Activated CD4-positive, alpha-beta memory T cell treated with anti-CD3 and anti-CD28 coated beads, Interleukin-2, amount 10 ng/mL, durations not matched to agents 7 days and 5 days (primary cell): ENCODE measurements around the gene ANO5. TPM values are rescaled to one million over a fixed set of nuclear protein-coding genes. Genes with fewer than 3 reads are reported as not detected.
A peak's percentile ranks its signal among the peaks of the same experiment; 100 is the strongest.
"Not testable (repeated sequence)": the region's sequence is repeated elsewhere in the genome, so short reads cannot be mapped to it uniquely, and the experiment has no call there.

Experiments
- CTCF ChIA-PET: fragments of 350-600 bp; sonication (Branson Sonifier 250); formaldehyde crosslinking; loops from one replicate; lab custom pipeline; 2021; ENCODE audit warnings: antibody characterized with exemption, inconsistent platforms; lab: Charles Lee
- POLR2A ChIA-PET: fragments of 350-600 bp; sonication (Branson Sonifier 250); formaldehyde crosslinking; loops from one replicate; lab custom pipeline; 2021; ENCODE audit warnings: antibody characterized with exemption; lab: Charles Lee
- DNase-seq: peaks from one replicate; pipeline ENCODE4 v3.0.0-alpha.2; 2020
- H3K27ac Mint-ChIP-seq: one replicate; pipeline ENCODE4 v1.8.0; 2021; ENCODE audit warnings: mild to moderate bottlenecking, mixed read lengths
- H3K27me3 Mint-ChIP-seq: one replicate; pipeline ENCODE4 v1.8.0; 2021; ENCODE audit warnings: mixed read lengths
- H3K36me3 Mint-ChIP-seq: one replicate; pipeline ENCODE4 v1.8.0; 2021; ENCODE audit warnings: low read depth, mixed read lengths
- H3K4me1 Mint-ChIP-seq: one replicate; pipeline ENCODE4 v1.8.0; 2021; ENCODE audit warnings: mixed read lengths
- H3K4me3 Mint-ChIP-seq: one replicate; pipeline ENCODE4 v1.8.0; 2021; ENCODE audit warnings: mild to moderate bottlenecking, mixed read lengths
- H3K9me3 Mint-ChIP-seq: one replicate; pipeline ENCODE4 v1.8.0; 2021; ENCODE audit warnings: mixed read lengths
- total RNA-seq, 2 experiments: library from RNA; stranded (reverse); gene quantifications; one replicate each; pipeline ENCODE4 v1.2.3, GENCODE V29; 2021

The ANO5 gene
- total RNA-seq, 2 experiments from 2014 or later = not detected

DNA sequence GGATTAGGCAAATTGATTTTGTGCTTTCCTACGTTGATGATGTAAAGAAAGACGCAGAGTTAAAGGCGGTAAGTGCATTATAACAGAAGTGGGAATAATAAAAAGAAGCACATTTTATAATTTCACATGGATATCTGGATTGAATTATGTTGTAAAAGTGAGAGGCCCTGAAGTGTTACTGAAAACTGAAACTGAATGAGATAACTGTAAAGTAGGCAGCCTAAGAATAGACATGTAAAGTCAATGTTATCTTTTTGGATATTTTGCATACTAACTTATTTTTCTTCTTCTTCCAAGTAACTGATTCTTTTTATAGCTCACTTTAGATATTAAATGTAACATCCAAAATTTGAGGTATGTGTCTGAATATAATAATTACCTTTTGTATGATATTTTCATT, 28.3 kb downstream of the ANO5 start:
- POLR2A ChIA-PET = no interaction called here
- CTCF ChIA-PET = no interaction called here
- H3K36me3 Mint-ChIP-seq = no peaks in the 10 kb centered on the region

DNA sequence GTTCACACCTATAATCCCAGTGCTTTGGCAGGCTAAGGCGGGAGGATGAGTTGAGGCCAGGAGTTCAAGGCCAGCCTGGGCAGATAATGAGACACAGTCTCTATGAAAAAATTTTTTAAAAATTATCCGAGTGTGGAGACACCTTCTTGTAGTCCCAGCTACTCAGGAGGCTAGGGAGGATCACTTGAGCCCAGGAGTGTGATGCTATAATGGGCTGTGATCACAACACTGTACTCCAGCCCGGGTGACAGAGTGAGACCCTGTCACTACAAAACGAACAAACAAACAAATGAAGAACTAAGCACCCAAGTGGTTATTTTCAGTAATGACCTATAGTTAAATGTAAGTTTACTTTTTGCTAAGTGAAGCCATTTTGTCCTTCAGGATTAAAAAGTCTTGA, 32.3 kb downstream of the ANO5 start:
- Mint-ChIP-seq H3K36me3 (no peaks in the 10 kb centered on the region), H3K27ac (no peak overlapping the region), H3K9me3 (no peaks in the 10 kb centered on the region), H3K4me1 (no peaks in the 10 kb centered on the region), H3K4me3 (no peak overlapping the region), H3K27me3 (no peaks in the 10 kb centered on the region)
- ChIA-PET CTCF (no interaction called here), POLR2A (no interaction called here)
- DNase-seq = no peak

More for the DNA sequence above, 28.3 kb downstream of the ANO5 start:
- no peak for DNase-seq
- H3K4me1 Mint-ChIP-seq = no peaks in the 10 kb centered on the region
- no peak overlapping the region for H3K4me3 Mint-ChIP-seq
- H3K27me3 Mint-ChIP-seq = no peaks in the 10 kb centered on the region
- no peak overlapping the region for H3K27ac Mint-ChIP-seq
- H3K9me3 Mint-ChIP-seq = no peaks in the 10 kb centered on the region

DNA sequence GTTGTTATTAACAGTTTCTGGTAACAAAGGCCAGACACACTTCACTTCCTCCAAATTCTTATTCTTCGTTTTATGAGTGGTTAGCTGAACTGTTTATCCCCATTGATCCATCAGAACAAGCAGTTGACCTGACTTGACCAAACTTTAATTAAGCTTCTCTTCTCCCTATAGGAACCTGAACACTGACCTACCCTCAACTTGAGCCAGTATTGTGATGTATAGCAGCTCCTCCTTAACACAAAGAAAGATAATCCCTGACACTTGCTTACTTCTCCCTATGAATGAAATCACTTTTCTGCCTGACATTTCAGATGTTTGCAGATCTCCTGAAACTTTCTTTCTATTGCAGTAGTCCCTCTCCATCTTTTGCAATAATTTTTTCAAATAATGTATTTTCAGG, 41.9 kb downstream of the ANO5 start:
- H3K27ac Mint-ChIP-seq = no peak overlapping the region
- no peaks in the 10 kb centered on the region for H3K27me3 Mint-ChIP-seq
- CTCF ChIA-PET = no interaction called here
- no peak for DNase-seq
- no peaks in the 10 kb centered on the region for H3K9me3 Mint-ChIP-seq
- H3K36me3 Mint-ChIP-seq = no peaks in the 10 kb centered on the region
- no peak overlapping the region for H3K4me3 Mint-ChIP-seq
- no peaks in the 10 kb centered on the region for H3K4me1 Mint-ChIP-seq
- POLR2A ChIA-PET = no interaction called here

DNA sequence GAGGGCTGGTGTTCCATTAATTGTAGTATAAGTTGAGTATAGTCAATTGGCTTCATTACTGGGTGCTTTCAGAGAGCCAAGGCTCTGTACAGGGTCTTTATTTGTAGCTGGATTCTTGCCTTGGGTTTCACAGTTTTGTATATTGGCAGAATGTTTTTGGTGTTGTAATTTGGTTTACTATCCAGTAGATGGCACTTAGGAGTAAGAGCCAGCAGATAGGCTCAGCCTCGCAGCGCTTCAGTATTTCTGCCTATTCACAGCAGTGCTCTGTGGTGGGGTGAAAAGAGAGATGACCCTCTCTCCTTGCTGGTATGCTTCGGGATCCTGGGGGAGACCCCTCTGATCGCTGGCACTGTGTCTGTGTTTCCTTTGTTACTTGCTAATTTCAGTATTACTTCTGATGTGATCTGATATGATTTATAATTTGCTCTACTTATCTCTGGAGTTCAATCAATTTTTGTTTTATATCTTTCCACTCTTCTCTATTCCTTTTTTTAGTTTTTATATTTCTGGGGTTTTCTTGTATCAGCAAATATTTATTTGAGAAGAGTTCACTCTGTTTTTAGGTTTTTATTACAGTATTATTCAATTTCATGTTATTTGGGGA, 52.2 kb downstream of the ANO5 start:
- Mint-ChIP-seq H3K36me3 (no peaks in the 10 kb centered on the region), H3K4me1 (no peaks in the 10 kb centered on the region), H3K4me3 (no peak overlapping the region), H3K9me3 (no peaks in the 10 kb centered on the region), H3K27ac (no peak overlapping the region), H3K27me3 (no peaks in the 10 kb centered on the region)
- POLR2A ChIA-PET = no interaction called here
- DNase-seq = peak; percentile 16
- CTCF ChIA-PET = interaction anchor here (0.5 to 1.6 kb wide), 5 partner anchors 26 to 590 kb away, joined by 4 to 8 read pairs (median 4); no protein-coding TSS in a partner anchor

DNA sequence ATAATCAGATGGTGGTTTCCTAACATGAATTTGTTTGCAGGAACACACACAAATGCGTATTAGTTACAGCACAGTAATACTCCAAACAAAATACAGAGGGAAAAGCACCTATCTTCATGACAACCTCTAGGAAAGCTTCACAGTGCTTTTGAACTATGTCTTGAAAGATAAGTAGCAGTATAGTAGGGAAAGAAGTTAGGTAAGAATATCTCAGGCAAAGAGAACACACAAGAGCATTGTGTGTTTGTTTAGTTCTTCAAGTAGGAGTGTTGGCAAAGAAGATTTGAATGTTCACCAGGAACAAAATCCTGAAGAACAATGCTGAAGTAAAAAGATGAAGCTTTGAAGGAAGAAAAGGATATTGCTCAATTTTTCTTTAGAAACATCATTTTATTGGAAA, 54.1 kb downstream of the ANO5 start:
- no peak overlapping the region for H3K27ac Mint-ChIP-seq
- no peak overlapping the region for H3K4me3 Mint-ChIP-seq
- no peaks in the 10 kb centered on the region for H3K27me3 Mint-ChIP-seq
- CTCF ChIA-PET = no interaction called here
- POLR2A ChIA-PET = no interaction called here
- H3K4me1 Mint-ChIP-seq = no peaks in the 10 kb centered on the region
- no peaks in the 10 kb centered on the region for H3K36me3 Mint-ChIP-seq
- DNase-seq = no peak
- no peaks in the 10 kb centered on the region for H3K9me3 Mint-ChIP-seq

DNA sequence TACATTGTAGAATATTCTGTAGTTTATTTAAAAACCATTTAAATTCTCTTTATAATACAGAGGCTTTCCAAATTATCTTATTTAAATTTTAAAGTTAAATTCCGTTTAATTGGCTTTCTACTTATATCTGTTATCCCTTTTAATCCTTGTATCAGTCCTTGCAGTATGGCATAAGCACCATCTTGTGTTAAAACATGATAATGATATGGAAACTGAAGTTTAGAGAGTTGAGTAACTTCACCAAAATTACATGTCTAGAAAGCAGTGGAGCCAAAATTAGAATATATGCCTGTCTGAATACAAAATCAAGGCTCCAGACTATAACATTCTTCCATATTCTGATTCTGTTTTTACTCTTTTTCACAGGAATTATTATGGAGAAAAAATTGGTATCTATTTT, 57.0 kb downstream of the ANO5 start:
- no peak overlapping the region for H3K27ac Mint-ChIP-seq
- H3K9me3 Mint-ChIP-seq = no peaks in the 10 kb centered on the region
- H3K4me3 Mint-ChIP-seq = no peak overlapping the region
- ChIA-PET CTCF (no interaction called here), POLR2A (no interaction called here)
- no peaks in the 10 kb centered on the region for H3K36me3 Mint-ChIP-seq
- no peaks in the 10 kb centered on the region for H3K4me1 Mint-ChIP-seq
- DNase-seq = no peak
- H3K27me3 Mint-ChIP-seq = no peaks in the 10 kb centered on the region

DNA sequence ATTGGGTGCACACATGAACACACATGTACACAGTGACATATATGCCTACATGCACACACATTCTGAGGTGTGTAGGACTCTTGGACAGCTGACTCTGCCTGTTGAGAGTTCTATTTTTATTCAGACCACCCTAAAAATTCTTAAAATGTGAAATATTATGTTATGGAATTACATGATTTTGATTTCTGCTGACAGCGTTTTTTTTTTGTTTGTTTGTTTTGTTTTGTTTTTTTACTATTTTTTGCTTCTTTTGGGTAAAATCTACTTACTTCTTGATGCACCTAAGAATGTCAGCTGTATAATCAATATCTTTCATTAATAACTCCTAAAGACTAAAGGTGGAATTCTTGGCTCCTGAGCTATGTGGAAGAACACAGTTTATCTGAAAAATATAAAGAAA, 64.0 kb downstream of the ANO5 start:
- ChIA-PET POLR2A (no interaction called here), CTCF (no interaction called here)
- no peak overlapping the region for H3K4me3 Mint-ChIP-seq
- no peaks in the 10 kb centered on the region for H3K36me3 Mint-ChIP-seq
- H3K4me1 Mint-ChIP-seq = no peaks in the 10 kb centered on the region
- H3K27me3 Mint-ChIP-seq = no peaks in the 10 kb centered on the region
- no peaks in the 10 kb centered on the region for H3K9me3 Mint-ChIP-seq
- DNase-seq = no peak
- no peak overlapping the region for H3K27ac Mint-ChIP-seq

DNA sequence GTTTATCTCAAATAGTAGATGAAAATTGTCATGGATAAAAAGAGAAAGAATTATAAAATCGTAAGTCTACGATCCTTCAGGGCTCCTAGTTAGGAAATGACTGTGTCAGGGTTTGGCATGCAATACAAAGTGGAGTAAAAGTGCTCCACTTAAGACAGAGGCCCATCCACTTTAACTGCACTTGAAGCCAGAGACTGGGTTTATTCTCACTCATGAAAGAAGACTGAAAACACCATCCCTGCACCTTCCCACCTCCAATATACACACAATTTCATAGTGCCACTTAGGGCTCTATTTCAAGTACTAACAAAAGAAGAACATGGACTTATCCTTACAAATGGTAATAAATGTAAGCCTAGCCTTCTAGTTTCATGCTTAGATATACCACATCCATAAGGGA, 70.7 kb downstream of the ANO5 start:
- no peak for DNase-seq
- CTCF ChIA-PET = no interaction called here

DNA sequence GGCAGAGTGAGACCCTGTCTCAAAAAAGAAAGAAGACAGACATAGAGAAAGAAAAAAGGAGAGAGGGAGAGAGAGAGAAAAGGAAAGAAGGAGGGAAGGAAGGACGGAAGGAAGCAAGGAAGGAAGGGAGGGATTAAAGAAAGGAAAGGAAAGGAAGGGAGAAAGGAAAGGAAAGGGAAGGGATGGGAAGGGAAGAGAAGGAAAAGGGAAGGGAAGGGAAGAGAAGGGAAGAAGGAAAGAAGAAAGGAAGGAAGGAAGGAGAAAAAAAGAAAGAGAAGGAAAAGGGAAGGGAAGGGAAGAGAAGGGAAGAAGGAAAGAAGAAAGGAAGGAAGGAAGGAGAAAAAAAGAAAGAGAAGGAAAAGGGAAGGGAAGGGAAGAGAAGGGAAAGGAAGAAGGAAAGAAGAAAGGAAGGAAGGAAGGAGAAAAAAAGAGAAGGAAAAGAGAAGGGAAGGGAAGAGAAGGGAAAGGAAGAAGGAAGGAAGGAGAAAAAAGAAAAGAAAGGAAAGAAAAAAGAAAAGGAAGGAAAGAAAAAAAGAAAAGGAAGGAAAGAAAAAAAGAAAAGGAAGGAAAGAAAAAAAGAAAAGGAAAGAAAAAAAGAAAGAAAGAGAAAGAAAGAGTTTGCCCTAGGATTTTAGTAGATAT, 76.2 kb downstream of the ANO5 start:
- H3K4me3 Mint-ChIP-seq, H3K27me3 Mint-ChIP-seq, H3K27ac Mint-ChIP-seq, H3K4me1 Mint-ChIP-seq, DNase-seq, H3K9me3 Mint-ChIP-seq, CTCF ChIA-PET, POLR2A ChIA-PET, H3K36me3 Mint-ChIP-seq: not testable (repeated sequence)

More for the DNA sequence above, 70.7 kb downstream of the ANO5 start:
- Mint-ChIP-seq H3K4me1 (no peaks in the 10 kb centered on the region), H3K27me3 (no peaks in the 10 kb centered on the region), H3K27ac (no peak overlapping the region), H3K4me3 (no peak overlapping the region), H3K36me3 (no peaks in the 10 kb centered on the region), H3K9me3 (no peaks in the 10 kb centered on the region)
- POLR2A ChIA-PET = no interaction called here

DNA sequence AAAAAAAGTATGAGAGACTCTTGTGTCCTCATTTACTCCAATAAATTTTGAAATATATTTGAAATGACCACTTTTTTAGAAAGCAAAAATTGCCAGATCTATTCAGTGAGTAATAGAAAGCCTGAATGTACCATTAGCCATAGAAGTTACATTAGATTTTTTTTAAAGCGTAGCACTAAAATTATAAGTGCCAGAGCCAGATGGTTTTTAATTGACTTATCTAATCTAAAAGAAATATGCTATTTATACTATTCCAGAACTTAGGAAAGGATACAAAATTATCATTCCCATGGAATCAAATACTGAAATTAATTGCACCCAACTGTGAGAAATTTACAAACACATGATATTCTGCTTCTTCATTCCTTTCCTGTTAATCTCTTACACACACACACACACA, 80.9 kb downstream of the ANO5 start:
- Mint-ChIP-seq H3K4me1 (no peaks in the 10 kb centered on the region), H3K36me3 (no peaks in the 10 kb centered on the region), H3K4me3 (no peak overlapping the region), H3K27ac (no peak overlapping the region), H3K27me3 (no peaks in the 10 kb centered on the region), H3K9me3 (no peaks in the 10 kb centered on the region)
- ChIA-PET CTCF (no interaction called here), POLR2A (no interaction called here)
- no peak for DNase-seq

DNA sequence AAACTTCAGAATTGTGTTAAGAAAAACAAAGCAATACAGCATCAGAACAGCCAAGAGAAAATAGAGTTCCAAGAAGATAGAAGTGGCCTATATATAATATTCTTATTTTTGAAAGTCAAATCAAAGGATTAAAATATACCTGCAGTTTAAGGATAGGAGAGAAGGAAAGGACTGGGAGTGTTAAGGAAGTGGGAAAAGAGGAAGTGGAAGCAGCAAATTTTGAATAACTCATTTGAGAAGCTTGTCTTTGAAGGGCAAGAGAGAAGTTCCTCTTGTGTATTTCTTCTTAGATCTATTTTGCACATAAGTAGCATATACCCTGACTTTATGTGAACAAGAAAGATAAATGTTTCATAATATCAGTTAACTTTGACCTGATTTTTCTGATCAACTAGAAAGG, 82.7 kb downstream of the ANO5 start:
- no peaks in the 10 kb centered on the region for H3K36me3 Mint-ChIP-seq

DNA sequence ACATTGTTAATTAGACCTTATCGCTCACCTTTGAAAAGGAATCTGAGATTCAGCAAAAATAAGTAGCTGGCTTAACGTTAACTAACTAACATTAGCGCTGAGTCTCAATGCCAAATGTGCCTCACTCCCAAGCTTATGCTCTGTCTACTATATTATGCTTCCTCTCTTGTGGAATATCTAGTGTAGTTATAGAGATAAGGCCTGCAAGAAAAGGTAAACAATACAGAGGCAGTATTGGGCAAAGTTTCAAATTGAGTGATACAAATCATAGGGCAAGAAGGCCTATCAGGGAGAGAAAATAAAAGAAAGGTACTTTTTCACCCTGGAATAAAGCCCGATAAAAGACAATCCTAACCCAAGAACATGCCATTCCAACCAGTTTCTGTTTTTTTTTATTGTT, 83.7 kb downstream of the ANO5 start:
- no peak overlapping the region for H3K27ac Mint-ChIP-seq
- no peaks in the 10 kb centered on the region for H3K4me1 Mint-ChIP-seq
- H3K36me3 Mint-ChIP-seq = no peaks in the 10 kb centered on the region

More for the DNA sequence above, 82.7 kb downstream of the ANO5 start:
- CTCF ChIA-PET = no interaction called here
- Mint-ChIP-seq H3K27me3 (no peaks in the 10 kb centered on the region), H3K4me3 (no peak overlapping the region), H3K9me3 (no peaks in the 10 kb centered on the region), H3K27ac (no peak overlapping the region), H3K4me1 (no peaks in the 10 kb centered on the region)
- no peak for DNase-seq
- POLR2A ChIA-PET = no interaction called here

DNA sequence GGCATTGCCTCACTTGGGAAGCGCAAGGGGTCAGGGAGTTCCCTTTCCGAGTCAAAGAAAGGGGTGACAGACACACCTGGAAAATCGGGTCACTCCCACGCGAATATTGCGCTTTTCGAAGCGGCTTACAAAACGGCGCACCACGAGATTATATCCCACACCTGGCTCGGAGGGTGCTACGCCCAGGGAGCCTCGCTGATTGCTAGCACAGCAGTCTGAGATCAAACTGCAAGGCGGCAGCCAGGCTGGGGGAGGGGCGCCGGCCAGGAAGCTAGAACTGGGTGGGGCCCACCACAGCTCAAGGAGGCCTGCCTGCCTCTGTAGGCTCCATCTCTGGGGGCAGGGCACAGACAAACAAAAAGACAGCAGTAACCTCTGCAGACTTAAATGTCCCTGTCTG, 92.1 kb downstream of the ANO5 start:
- H3K27ac Mint-ChIP-seq, H3K4me1 Mint-ChIP-seq, H3K27me3 Mint-ChIP-seq, H3K4me3 Mint-ChIP-seq, DNase-seq, CTCF ChIA-PET, H3K9me3 Mint-ChIP-seq, POLR2A ChIA-PET, H3K36me3 Mint-ChIP-seq: not testable (repeated sequence)

More for the DNA sequence above, 83.7 kb downstream of the ANO5 start:
- CTCF ChIA-PET = interaction anchor here (0.6 kb wide), 1 partner anchor 1405 kb away, joined by 4 read pairs; no protein-coding TSS in a partner anchor
- Mint-ChIP-seq H3K27me3 (no peaks in the 10 kb centered on the region), H3K9me3 (no peaks in the 10 kb centered on the region), H3K4me3 (no peak overlapping the region)
- POLR2A ChIA-PET = no interaction called here
- DNase-seq = no peak

DNA sequence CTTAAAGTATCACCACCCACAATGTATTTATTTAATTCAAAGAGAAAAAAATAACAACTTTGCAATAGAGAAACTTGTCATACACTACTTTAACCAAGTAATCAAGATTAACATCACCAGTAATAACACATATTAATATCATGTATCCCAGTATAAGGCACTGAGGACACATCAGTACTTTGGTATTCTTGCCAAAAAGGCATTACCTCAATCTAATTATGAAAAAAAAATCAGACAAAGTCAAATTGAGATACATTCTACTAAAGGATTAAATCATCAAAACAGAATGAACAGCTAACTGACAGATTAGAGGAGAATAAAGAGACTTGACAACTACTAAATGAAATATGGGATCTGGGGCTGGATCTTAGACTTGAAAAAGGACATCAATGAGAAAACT, 109.5 kb downstream of the ANO5 start:
- Mint-ChIP-seq H3K4me1 (no peaks in the 10 kb centered on the region), H3K36me3 (no peaks in the 10 kb centered on the region), H3K27ac (no peak overlapping the region), H3K27me3 (peaks cover 3% of the 10 kb centered on the region), H3K9me3 (no peaks in the 10 kb centered on the region), H3K4me3 (no peak overlapping the region)
- POLR2A ChIA-PET = no interaction called here
- CTCF ChIA-PET = no interaction called here
- DNase-seq = no peak
